Measurements from ENCODE around the gene UBXN1.

UBXN1 gene

GRCh38 chr11:62666259-62666926, 12.5 kb downstream of the UBXN1 start:
- no peak for DNase-seq (ENCODE audit: low read depth)
- no peak for TF ChIP-seq CTCF (conservative IDR thresholded peaks at IDR 0.05; ENCODE audit: control insufficient read depth, insufficient read depth, low read depth, low read length)
- H3K4me3 ChIP-seq (ENCODE audit: control insufficient read depth, low read depth, low read length), result peak overlapping the region; percentile 94

GRCh38 chr11:62665599-62666258, 13.1 kb downstream of the UBXN1 start:
- no peak for TF ChIP-seq CTCF (conservative IDR thresholded peaks at IDR 0.05; ENCODE audit: control insufficient read depth, insufficient read depth, low read depth, low read length)
- H3K4me3 ChIP-seq (ENCODE audit: control insufficient read depth, low read depth, low read length), result peak overlapping the region; percentile 94
- peak; percentile 59 for DNase-seq (ENCODE audit: low read depth)

- TF ChIP-seq CTCF (conservative IDR thresholded peaks at IDR 0.05; ENCODE audit: control insufficient read depth, insufficient read depth, low read depth, low read length), result no peak
- peak; percentile 89 for DNase-seq (ENCODE audit: low read depth)
- H3K4me3 ChIP-seq (ENCODE audit: control insufficient read depth, low read depth, low read length), result peak within 1 kb of the TSS; percentile 94
These were observed 13.7 kb downstream of the UBXN1 start, which contains the start of the genes C11orf98 and CSKMT for GRCh38 chr11:62665075-62665598. Gene C11orf98, minus strand, starts transcription at chr11:62665210. Its CDS starts 41 bp downstream, at chr11:62665169. Gene CSKMT, plus strand, starts transcription at chr11:62665312. Its CDS starts 568 bp downstream, at chr11:62665880.

DNA sequence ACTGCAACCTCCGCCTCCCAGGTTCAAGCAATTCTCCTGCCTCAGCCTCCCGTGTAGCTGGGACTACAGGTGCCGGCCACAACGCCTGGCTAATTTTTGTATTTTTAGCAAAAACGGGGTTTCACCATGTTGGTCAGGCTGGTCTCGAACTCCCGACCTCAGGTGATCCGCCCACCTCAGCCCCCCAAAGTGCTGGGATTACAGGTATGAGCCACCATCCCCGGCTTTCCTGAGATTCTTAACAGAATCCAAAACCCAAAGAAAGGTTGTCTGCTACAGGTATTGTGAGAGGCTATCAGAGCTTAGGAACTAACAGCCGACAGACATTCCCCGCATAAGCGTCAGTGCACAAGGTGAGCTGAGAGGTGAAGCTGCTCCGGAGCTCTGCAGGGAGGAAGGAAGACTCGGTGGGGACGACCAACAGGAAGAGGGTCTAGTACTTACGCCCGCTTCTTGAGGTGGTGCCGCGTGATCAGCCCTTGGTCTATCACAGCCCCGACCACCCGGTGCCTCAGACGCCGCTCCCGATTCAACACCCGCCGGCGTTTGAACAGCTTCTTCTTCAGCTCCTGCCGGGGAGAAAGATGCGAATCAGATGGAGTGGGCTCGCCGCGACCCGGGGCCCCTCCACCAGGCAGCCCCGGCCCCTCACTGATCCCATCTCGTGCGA, 14.3 kb downstream of the UBXN1 start:
- DNase-seq (ENCODE audit: low read depth), result peak; percentile 43

GRCh38 chr11:62656796-62657429, 22.0 kb downstream of the UBXN1 start:
- TF ChIP-seq CTCF (conservative IDR thresholded peaks at IDR 0.05; ENCODE audit: control insufficient read depth, insufficient read depth, low read depth, low read length), result no peak
- DNase-seq (ENCODE audit: low read depth), result no peak
- no peak overlapping the region for H3K4me3 ChIP-seq (ENCODE audit: control insufficient read depth, low read depth, low read length)

More for the DNA sequence above, 14.3 kb downstream of the UBXN1 start:
- TF ChIP-seq CTCF (conservative IDR thresholded peaks at IDR 0.05; ENCODE audit: control insufficient read depth, insufficient read depth, low read depth, low read length), result no peak
- peak overlapping the region; percentile 94 for H3K4me3 ChIP-seq (ENCODE audit: control insufficient read depth, low read depth, low read length)

GRCh38 chr11:62654297-62654696, 24.6 kb downstream of the UBXN1 start:
- TF ChIP-seq CTCF (conservative IDR thresholded peaks at IDR 0.05; ENCODE audit: control insufficient read depth, insufficient read depth, low read depth, low read length), result no peak
- DNase-seq (ENCODE audit: low read depth), result no peak
- no peak overlapping the region for H3K4me3 ChIP-seq (ENCODE audit: control insufficient read depth, low read depth, low read length)
